ENCODE measurements around the gene RBP4.

The RBP4 gene

DNA sequence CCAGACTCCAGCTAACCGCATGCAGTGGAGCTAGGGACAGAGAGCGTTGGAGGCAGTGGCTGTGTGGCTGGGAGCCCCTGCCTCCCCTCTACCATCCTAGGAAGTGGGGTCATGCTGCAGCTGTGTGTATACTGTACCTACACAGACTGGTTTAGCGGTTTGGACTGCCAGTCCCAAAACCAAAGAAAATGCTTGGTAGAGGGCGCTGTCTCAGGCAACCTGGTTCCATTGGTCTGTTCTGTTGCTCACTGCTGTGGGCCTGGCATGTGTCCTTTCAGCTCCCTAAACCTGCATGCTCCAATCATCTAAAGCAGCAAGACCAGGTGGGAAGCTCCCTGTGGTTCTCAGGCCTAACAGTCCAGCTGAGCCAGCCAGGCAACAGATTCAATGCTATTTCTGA lies 4.5 kb downstream of the RBP4 start:
- in situ Hi-C loops (cut with MboI; ENCODE audit: low sequenced_read_pairs): no loop called here

DNA sequence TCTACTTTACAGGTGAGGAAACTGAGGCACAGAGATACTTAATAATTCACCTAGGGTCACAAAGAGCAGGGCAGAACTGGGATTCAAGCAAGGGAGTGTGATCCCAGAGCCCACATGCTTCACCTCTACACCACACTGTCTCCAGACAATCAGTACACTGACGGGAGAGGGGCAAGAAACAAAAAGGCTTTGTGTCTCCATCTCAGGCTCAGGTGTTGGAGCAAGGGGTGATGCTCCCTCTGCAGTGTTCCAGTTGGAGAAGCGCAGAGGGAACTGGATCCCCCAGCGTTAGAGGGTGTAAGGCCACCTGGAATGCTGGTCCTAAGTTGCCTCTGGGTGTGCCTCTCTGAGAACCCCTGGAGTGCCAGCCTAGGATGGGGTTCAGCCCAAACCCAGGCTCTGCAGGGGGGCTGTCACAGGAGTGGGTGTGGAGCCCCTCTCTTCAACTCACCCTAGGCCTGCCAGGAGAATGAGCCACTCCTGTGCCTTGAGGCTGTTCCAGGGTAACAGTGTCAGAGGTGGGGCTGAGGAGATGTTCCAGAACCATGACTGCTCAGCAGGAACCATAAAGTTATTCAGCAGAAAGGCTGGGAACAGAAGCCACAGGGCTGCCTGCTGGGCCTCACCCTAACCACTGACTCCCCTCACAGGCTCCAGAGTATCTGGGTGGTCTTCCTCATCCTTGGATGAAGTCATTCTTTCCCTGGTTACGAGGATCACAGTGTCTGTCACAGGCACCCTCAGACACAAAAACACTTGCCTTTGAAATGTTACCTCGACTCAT lies 5.5 kb downstream of the RBP4 start:
- in situ Hi-C loops (cut with MboI; ENCODE audit: low sequenced_read_pairs): no loop called here

DNA sequence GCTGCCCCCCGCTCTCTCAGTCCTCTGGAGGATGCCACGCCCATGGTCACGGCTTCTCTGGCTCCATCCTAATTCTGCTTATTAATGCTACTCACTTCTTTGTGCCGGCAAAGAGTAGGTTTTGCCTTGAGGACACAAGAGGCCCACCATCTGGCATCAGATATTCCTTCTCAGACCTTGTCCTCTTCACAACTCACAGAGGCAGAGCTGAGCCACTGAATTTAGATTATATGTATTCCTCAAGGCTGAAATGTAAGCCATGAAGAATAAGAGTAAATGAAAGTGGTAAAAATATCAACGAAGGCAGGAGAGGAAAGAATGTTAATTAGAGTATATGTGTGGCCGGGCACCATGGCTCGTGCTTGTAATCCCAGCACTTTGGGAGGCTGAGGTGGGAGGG lies 6.5 kb downstream of the RBP4 start:
- in situ Hi-C loops (cut with MboI; ENCODE audit: low sequenced_read_pairs): no loop called here

- in situ Hi-C loops (cut with MboI; ENCODE audit: low sequenced_read_pairs): no loop called here
Measured at GRCh38 chr10:93593749-93594148, 7.3 kb downstream of the RBP4 start.

DNA sequence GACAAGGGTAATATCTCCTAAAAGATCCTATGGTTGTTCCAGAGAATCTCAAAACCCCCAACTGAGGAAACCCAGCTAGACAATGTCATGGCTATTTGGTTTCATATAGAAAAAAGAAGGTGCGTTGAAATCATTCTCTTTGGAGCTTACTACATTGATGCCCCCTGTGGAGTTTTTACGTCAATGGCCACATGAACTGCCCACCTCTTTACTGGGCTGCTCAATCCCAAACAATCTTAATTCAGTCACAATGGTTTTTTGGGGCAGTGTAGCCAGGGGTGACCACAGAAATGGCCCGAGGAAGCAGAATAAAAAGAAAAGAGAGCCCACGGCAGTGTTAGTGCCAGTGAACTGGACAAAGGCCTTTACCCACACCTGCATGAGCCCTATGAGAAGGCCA lies 7.8 kb downstream of the RBP4 start:
- in situ Hi-C loops (cut with MboI; ENCODE audit: low sequenced_read_pairs): no loop called here

- in situ Hi-C loops (cut with MboI; ENCODE audit: low sequenced_read_pairs): no loop called here
Measured at GRCh38 chr10:93591065-93591808, 9.8 kb downstream of the RBP4 start.

- in situ Hi-C loops (cut with MboI; ENCODE audit: low sequenced_read_pairs): no loop called here
Measured at GRCh38 chr10:93590638-93591037, 10.4 kb downstream of the RBP4 start.

GRCh38 chr10:93589648-93590562 lies 11.1 kb downstream of the RBP4 start:
- in situ Hi-C loops (cut with MboI; ENCODE audit: low sequenced_read_pairs): no loop called here

GRCh38 chr10:93584445-93584844 lies 16.6 kb downstream of the RBP4 start:
- in situ Hi-C loops (cut with MboI; ENCODE audit: low sequenced_read_pairs): no loop called here

- in situ Hi-C loops (cut with MboI; ENCODE audit: low sequenced_read_pairs): no loop called here
Measured at GRCh38 chr10:93580828-93581227, 20.2 kb downstream of the RBP4 start.

DNA sequence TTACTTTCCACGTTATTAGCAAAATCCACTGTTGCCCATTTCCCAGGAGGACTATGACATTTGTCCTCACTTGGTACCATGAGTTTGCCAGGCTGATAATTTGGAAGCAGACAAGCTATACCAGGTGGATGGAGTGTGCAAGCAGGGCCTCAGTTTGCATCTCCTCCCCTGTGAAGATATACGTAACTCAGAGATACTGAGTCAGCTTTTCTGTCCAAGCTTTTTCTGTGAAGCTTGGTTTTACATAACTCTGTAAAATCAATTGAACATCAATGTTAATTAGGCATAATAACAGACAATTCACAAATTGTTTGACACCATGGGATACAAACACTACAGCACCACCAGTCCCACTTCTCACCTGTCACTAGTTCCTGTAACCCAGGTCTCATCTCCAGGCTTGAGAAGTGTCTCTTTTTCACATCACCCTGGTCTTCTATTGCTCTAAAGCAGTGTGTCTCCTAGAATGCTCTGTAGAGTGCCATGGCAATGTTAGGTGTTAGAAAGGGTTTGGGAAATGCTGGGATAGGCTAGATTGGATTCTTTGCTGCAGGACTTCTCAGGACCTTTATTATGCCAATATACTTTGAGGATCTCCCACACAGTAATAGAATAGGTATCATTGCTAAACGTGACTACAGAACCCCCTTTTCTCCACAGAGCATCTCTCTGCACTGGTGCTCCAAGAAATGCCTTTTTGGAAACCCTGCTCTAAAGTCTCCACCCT lies 20.9 kb downstream of the RBP4 start:
- in situ Hi-C loops (cut with MboI; ENCODE audit: low sequenced_read_pairs): no loop called here

DNA sequence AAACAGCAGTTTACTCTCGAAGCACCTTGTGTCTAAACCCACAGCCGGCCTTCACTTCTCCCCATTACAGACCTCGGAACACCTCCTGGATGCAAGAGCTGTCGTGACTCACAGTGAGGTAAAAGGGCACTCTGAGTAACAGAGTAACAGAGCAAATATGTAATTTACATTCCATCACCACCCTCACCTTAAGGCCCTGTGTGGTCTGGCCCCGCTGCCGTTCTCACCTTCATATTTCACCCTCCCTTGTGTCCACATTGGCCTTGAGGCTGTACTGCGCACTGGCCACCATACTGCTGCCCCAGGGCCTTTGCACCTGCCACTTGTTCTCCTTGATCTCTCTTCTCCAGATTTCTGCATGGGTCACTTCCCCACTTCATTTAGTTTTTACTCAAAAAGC lies 21.9 kb downstream of the RBP4 start:
- in situ Hi-C loops (cut with MboI; ENCODE audit: low sequenced_read_pairs): no loop called here

- in situ Hi-C loops (cut with MboI; ENCODE audit: low sequenced_read_pairs): no loop called here
Measured at GRCh38 chr10:93577565-93577964, 23.5 kb downstream of the RBP4 start.

GRCh38 chr10:93576888-93577287 lies 24.1 kb downstream of the RBP4 start:
- in situ Hi-C loops (cut with MboI; ENCODE audit: low sequenced_read_pairs): no loop called here

GRCh38 chr10:93573924-93574323 lies 27.1 kb downstream of the RBP4 start:
- in situ Hi-C loops (cut with MboI; ENCODE audit: low sequenced_read_pairs): no loop called here

DNA sequence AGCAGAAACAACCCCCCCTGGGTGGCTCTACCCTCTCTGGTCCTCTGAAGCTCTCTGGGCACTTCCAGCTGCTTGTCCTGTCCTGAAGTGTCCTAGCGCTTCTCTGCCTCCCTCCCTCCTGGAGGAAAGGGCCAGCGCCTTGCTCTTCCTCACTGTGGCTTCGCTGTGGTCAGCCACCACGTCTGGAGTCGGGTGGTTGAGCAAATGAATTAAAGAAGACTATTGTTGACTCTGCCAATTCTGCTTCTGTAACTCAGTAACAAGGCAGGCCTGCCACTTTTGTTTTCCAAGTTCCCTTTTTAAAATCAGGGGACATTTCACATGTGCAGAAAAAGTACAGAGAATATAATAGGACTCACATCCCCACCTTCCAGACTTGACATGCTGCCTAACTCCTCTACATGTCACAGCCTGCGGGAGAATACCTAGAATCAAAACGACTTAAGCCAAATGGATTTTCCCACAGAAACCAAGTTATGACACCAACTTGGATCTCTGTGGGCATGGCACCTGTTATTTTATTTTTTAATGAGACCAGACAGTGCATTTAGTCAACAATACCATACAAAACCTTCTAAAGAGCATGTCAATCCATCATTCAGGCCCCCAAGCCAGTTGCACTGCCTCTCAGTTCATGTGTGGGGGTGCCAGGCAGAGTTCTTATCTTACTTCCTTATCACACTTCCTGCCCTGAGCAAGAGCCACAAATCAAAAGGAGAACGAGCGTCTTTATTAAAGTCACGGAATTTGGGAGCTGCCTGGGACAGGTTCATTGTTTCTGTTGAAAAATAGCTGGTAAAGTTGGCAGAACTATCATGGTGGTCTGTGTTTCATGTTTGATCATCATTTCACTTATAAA lies 27.8 kb downstream of the RBP4 start:
- in situ Hi-C loops (cut with MboI; ENCODE audit: low sequenced_read_pairs): no loop called here

DNA sequence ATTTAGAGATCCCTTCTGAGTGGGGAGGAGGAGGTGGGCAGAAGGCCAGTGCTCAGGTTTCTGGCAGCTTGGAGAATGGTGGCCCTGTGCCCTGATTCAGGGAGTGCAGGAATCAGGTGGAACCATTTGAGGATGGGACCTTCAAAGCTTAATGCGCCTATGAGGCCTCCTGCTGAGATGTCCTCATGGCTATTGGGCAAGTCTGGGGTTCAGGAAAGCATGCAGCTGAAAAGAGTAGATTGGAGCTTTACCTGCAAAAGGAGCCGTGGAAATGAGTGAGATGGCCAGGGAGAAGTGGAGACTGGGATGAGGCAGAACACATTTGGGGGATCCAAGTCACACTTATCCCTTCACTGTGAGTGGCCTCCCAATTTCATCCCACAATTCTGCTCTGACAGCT lies 28.4 kb downstream of the RBP4 start:
- in situ Hi-C loops (cut with MboI; ENCODE audit: low sequenced_read_pairs): no loop called here

DNA sequence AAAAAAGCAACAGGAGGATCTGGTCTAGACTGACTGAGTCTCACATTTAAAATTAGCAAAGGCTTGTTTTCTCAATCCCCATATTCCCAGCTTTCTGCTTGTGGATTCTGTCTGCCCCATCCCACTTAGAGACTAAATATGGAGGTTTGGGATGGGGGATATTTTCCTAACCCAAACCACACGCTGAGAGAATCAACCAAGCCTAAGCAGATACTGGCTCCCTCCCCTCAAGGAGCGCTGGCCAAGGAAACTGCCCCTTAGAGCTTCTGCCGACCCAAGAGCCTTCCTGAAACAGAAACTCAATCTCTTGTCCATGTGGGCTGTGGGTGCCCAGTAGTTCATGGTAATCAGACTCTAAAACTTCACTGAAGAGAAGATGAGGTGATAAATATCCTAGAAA lies 30.7 kb downstream of the RBP4 start:
- in situ Hi-C loops (cut with MboI; ENCODE audit: low sequenced_read_pairs): no loop called here

GRCh38 chr10:93568105-93568390 lies 33.0 kb downstream of the RBP4 start:
- in situ Hi-C loops (cut with MboI; ENCODE audit: low sequenced_read_pairs): no loop called here
